ENCODE results near the gene BUB1. TPM values are rescaled to one million over a fixed set of nuclear protein-coding genes. Genes with fewer than 3 reads are reported as not detected.

BUB1 gene
- total RNA-seq, 4 donors from 2014 or later: 4.0 to 9.1 (median 5.2) TPM

- H3K27ac ChIP-seq: no peak overlapping the region
- TF ChIP-seq POLR2A (IDR thresholded peaks at IDR 0.05) (no peak), CTCF (IDR thresholded peaks at IDR 0.05) (no peak)
- no peak overlapping the region for H3K4me3 ChIP-seq
- H3K4me1 ChIP-seq: peaks cover 0 to 5% (median 2%) of the 10 kb centered on the region in 4 donors
- H3K9me3 ChIP-seq: peaks cover 0 to 1% (median 0%) of the 10 kb centered on the region in 4 donors
- DNase-seq: no peak
- no peaks in the 10 kb centered on the region for H3K27me3 ChIP-seq
- H3K36me3 ChIP-seq: no peaks in the 10 kb centered on the region
Observed at GRCh38 chr2:110682267-110682666, 4.4 kb upstream of the BUB1 start.

- no peaks in the 10 kb centered on the region for H3K27me3 ChIP-seq
- no peaks in the 10 kb centered on the region for H3K9me3 ChIP-seq
- DNase-seq: no peak
- no peak overlapping the region for H3K27ac ChIP-seq
- H3K36me3 ChIP-seq: no peaks in the 10 kb centered on the region
- peaks cover 0 to 12% (median 2%) of the 10 kb centered on the region in 4 donors for H3K4me1 ChIP-seq
- H3K4me3 ChIP-seq: no peak overlapping the region
- TF ChIP-seq POLR2A (IDR thresholded peaks at IDR 0.05) (no peak), CTCF (IDR thresholded peaks at IDR 0.05) (no peak)
Observed at GRCh38 chr2:110680709-110681108, 2.8 kb upstream of the BUB1 start.

GRCh38 chr2:110679865-110680264 is 2.0 kb upstream of the BUB1 start:
- DNase-seq: no peak
- H3K27me3 ChIP-seq: no peaks in the 10 kb centered on the region
- H3K4me3 ChIP-seq: no peak overlapping the region
- H3K36me3 ChIP-seq: no peaks in the 10 kb centered on the region
- H3K27ac ChIP-seq: no peak overlapping the region
- H3K4me1 ChIP-seq: peaks cover 0 to 18% (median 2%) of the 10 kb centered on the region in 4 donors
- TF ChIP-seq POLR2A (IDR thresholded peaks at IDR 0.05) (no peak), CTCF (IDR thresholded peaks at IDR 0.05) (no peak)
- H3K9me3 ChIP-seq: no peaks in the 10 kb centered on the region

GRCh38 chr2:110679337-110679707 is 1.5 kb upstream of the BUB1 start:
- Histone ChIP-seq H3K27ac (no peak overlapping the region), H3K9me3 (no peaks in the 10 kb centered on the region), H3K4me3 (no peak overlapping the region), H3K36me3 (no peaks in the 10 kb centered on the region), H3K27me3 (no peaks in the 10 kb centered on the region), H3K4me1 (peaks cover 0 to 22% (median 4%) of the 10 kb centered on the region in 4 donors)
- peak in 1 of 3 donors; percentile 39 for DNase-seq
- TF ChIP-seq POLR2A (IDR thresholded peaks at IDR 0.05): no peak
- no peak for TF ChIP-seq CTCF (IDR thresholded peaks at IDR 0.05)

GRCh38 chr2:110678457-110679336 is 834 bp upstream of the BUB1 start:
- DNase-seq: peak; percentile 42 to 57 (median 56)
- Histone ChIP-seq H3K36me3 (no peaks in the 10 kb centered on the region), H3K9me3 (no peaks in the 10 kb centered on the region)

More at GRCh38 chr2:110678457-110679336, 834 bp upstream of the BUB1 start:
- Histone ChIP-seq H3K27ac (peak overlapping the region; percentile 72 to 85 (median 80)), H3K4me3 (peak overlapping the region; percentile 62 to 77 (median 67)), H3K27me3 (no peaks in the 10 kb centered on the region), H3K4me1 (peaks cover 0 to 22% (median 4%) of the 10 kb centered on the region in 4 donors)
- no peak for TF ChIP-seq CTCF (IDR thresholded peaks at IDR 0.05)
- TF ChIP-seq POLR2A (IDR thresholded peaks at IDR 0.05): no peak
